Stromal cell of bone marrow (primary cell): Measurements from ENCODE around the gene LRRC37A.
"Not testable (repeated sequence)": the region's sequence is repeated elsewhere in the genome, so short reads cannot be mapped to it uniquely, and the experiment has no call there.

ENCODE experiments used
- DNase-seq: peaks from one replicate; pipeline ENCODE4 v3.0.0-alpha.2; 2012; ENCODE audit warnings: low read depth

LRRC37A gene

GRCh38 chr17:46294831-46295230 lies at the start of gene LRRC37A:
Gene LRRC37A, plus strand, starts transcription at chr17:46295131. Its CDS starts 3 bp downstream, at chr17:46295134.
- DNase-seq, result not testable (repeated sequence)

GRCh38 chr17:46249153-46249552 lies 45.8 kb upstream of the LRRC37A start:
- not testable (repeated sequence) for DNase-seq

- not testable (repeated sequence) for DNase-seq
These were observed 42.1 kb upstream of the LRRC37A start for GRCh38 chr17:46252804-46253203.

- not testable (repeated sequence) for DNase-seq
These were observed 41.2 kb upstream of the LRRC37A start for GRCh38 chr17:46253722-46254121.

GRCh38 chr17:46254215-46254614 lies 40.7 kb upstream of the LRRC37A start:
- DNase-seq, result not testable (repeated sequence)

- not testable (repeated sequence) for DNase-seq
These were observed 38.6 kb upstream of the LRRC37A start for GRCh38 chr17:46256369-46256768.

GRCh38 chr17:46259845-46260661 lies 34.9 kb upstream of the LRRC37A start:
- not testable (repeated sequence) for DNase-seq

- no peak for DNase-seq
These were observed 32.7 kb upstream of the LRRC37A start for GRCh38 chr17:46262271-46262670.

GRCh38 chr17:46264456-46265198 lies 30.3 kb upstream of the LRRC37A start:
- DNase-seq, result no peak

GRCh38 chr17:46266063-46266655 lies 28.8 kb upstream of the LRRC37A start:
- not testable (repeated sequence) for DNase-seq

- peak; percentile 87 for DNase-seq
These were observed 28.0 kb upstream of the LRRC37A start for GRCh38 chr17:46266656-46267544.

GRCh38 chr17:46270032-46270431 lies 24.9 kb upstream of the LRRC37A start:
- DNase-seq, result no peak

GRCh38 chr17:46273541-46274236 lies 21.2 kb upstream of the LRRC37A start:
- no peak for DNase-seq

- DNase-seq, result no peak
These were observed 20.7 kb upstream of the LRRC37A start for GRCh38 chr17:46274238-46274637.

GRCh38 chr17:46276728-46277479 lies 18.0 kb upstream of the LRRC37A start:
- not testable (repeated sequence) for DNase-seq

- DNase-seq, result not testable (repeated sequence)
These were observed 13.6 kb upstream of the LRRC37A start for GRCh38 chr17:46281336-46281735.

- DNase-seq, result not testable (repeated sequence)
These were observed 12.3 kb upstream of the LRRC37A start for GRCh38 chr17:46282635-46283034.

- DNase-seq, result not testable (repeated sequence)
These were observed 10.5 kb upstream of the LRRC37A start for GRCh38 chr17:46284467-46284866.

- not testable (repeated sequence) for DNase-seq
These were observed 9.4 kb upstream of the LRRC37A start for GRCh38 chr17:46285500-46285899.

- DNase-seq, result peak; percentile 46
These were observed 8.1 kb upstream of the LRRC37A start for GRCh38 chr17:46286764-46287221.
